Occipital lobe (tissue), 2 donors: ENCODE data around the gene MANSC1. TPM values are rescaled to one million over a fixed set of nuclear protein-coding genes. Genes with fewer than 3 reads are reported as not detected.
A peak's percentile ranks its signal among the peaks of the same experiment; 100 is the strongest.
"Not testable (repeated sequence)": the region's sequence is repeated elsewhere in the genome, so short reads cannot be mapped to it uniquely, and the experiment has no call there.

Experiments used
- DNase-seq: peaks from one replicate; lab custom pipeline; 2025; lab: John Stamatoyannopoulos, UW
- total RNA-seq: library from RNA; depleted of rRNA; stranded (reverse); fragments of >200 nt; gene quantifications from one replicate; pipeline ENCODE4 v1.2.3, GENCODE V29; 2014

MANSC1 gene
- total RNA-seq, 1 donor from 2014 or later: 1.9 TPM

DNA sequence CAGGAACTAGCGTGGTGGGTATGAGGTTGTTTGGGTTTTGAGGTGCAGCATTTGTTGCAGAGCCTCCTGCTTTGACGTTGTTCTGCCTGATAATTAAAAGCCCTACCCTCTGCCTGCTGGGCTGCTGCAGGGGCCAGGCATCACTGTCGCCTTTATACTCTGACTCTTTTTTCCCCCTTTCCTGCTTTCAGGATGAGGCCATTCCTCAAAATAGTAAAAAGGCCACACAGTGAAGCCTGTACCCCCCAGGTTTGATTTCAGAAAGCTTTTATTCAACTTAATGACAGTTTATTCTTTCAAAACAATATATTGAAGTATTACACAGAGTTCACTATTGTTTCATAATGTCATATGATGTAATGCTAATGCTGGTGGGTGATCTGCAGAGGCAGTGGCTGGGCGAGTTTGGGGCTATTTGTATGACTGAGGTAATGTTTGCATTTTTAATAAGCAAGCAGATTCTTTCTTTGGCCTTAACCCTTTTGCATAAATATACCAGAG is 15.9 kb upstream of the MANSC1 start:
- no peak for DNase-seq

DNA sequence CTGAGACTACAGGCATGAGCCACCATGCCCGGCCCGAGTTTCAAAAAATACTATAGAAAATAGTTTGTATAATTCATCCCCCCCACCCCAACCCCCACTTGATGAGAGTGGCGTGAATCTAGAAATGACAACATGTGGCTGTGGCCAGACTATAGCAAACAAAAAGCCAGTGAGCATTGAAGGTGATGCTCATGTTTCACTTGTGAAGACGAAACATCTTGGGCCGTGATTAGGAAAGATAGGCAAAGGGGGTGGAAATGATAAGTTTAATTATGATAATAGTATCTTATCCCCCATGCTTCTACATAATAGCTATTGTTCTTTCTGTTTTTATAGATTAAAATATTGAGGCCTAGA is 15.4 kb upstream of the MANSC1 start:
- no peak for DNase-seq

- DNase-seq: no peak
Measured at GRCh38 chr12:12364787-12365445, 14.9 kb upstream of the MANSC1 start.

- no peak for DNase-seq
Measured at GRCh38 chr12:12358528-12358927, 8.5 kb upstream of the MANSC1 start.

DNA sequence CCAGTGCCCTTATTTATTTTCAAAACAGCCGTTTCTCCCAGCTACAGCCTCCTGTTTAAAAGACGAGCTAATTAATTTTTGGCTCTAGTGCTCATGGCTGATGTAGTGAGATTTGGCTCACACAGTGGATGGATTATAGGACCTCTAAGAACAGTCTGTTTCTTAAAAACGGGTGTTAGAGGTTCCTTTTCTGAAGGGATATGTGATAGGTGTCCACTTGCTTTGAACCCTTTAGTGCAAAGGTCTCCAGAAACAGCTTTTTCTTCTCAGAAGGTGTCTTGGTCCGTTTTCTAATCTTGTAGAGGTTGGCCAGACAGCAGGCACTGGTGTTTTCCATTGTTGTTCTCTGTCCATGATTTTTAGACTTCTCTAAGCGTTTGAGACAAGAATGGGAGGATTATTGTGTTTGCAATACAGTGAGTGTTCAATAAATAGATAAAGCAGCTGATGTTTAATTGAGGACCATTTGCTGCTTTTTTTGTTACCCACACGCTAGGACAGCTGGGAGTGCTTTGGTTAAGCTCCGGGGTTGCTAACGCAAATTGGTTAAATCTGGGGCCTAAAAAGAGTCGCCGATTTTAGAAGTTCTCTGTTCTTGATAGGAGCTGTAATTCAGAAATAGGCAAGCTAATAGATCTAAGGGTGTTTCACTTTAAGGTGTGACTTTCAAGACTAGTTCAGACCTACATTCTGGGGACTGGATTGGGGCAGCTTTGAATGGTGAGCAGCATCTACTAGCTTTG is 7.8 kb upstream of the MANSC1 start:
- no peak for DNase-seq

- peak; percentile 94 for DNase-seq
Measured at GRCh38 chr12:12356896-12357718, 7.1 kb upstream of the MANSC1 start, which contains the start of gene BORCS5. BORCS5 (plus strand) TSS chr12:12357078; CDS start chr12:12357452, 374 bp downstream.

DNA sequence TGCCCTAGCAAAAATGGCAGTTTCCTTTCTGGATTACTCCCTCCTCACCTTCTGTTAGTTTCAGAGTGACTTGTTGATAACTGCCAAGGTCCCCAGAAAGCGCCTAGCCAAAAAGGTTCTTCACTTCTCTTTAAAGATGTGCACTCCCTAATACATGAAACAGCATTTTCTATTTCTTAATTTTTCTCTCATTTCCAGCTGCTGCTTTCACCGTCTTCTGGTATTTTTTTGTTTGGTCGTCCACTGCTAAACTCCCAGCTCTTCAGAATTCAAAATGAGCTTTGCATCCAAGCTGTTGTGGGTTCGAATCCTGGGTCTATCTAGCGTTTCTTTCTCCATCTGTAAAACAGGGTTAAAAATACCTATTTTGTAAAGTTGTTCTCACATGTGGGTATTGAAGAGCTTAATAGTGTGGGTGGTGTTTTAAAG is 6.4 kb upstream of the MANSC1 start:
- DNase-seq: no peak

DNA sequence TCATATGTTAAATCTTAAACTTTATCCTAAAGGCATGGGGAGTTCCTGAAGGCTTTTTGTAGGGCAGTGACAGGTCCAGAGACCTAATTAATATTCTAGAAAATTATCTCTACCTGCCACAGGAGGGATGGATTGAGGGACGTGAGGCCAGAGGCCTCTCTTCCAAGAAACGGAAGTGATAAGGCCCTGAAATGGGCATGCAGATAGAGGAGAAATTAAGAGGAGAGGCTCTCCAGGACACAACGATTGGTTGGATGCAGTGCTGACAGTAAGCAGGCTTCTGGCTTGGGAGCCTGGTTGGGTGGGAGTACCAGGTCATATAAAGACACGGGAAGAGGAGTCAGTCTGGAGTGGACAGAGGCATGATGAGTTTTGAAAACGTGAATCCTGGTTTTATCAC is 3.8 kb upstream of the MANSC1 start:
- no peak for DNase-seq

DNA sequence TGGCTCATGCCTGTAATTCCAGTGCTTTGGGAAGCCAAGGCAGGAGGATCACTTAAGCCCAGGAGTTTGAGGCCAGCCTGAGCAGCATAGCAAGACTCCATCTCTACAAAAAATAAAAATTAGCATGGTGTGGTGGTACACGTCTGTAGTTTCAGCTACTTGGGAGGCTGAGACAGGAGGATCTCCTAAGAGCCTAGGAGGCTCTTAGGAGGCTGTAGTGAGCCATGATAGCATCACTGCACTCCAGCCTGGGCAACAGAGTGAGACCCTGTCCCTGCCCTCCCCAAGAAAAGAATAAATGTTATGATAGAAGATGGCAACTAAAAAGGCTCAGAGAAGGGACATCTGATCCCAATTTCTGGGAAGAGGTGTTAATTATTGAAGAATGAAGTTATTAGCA is 3.2 kb upstream of the MANSC1 start:
- DNase-seq: no peak

DNA sequence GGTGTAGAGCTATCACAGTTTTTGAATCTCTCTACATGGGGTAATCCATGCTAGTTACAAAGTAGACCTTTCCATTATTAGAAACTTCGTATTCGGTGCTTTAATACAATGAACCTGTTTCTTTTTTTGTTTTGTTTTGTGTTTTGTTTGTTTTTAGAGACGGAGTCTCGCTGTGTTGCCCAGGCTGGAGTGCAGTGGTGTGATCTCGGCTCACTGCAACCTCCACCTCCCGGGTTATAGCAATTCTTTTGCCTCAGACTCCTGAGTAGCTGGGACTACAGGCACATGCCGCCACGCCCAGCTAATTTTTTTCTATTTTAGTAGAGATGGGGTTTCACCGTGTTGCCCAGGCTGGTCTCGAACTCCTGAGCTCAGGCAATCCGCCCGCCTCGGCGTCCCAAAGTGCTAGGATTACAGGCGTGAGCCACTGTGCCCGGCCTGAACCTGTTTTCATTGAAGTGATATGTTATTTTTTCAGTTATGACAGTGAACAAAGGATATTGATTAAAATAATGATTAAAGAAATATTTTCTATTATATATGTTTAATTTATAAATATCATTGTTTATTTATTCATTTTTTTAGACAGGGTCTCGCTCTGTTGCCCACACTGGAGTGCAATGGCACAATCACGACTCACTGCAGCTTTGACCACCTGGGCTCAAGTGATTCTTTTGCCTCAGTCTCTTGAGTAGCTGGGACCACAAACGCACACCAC is 1.6 kb upstream of the MANSC1 start:
- not testable (repeated sequence) for DNase-seq

DNA sequence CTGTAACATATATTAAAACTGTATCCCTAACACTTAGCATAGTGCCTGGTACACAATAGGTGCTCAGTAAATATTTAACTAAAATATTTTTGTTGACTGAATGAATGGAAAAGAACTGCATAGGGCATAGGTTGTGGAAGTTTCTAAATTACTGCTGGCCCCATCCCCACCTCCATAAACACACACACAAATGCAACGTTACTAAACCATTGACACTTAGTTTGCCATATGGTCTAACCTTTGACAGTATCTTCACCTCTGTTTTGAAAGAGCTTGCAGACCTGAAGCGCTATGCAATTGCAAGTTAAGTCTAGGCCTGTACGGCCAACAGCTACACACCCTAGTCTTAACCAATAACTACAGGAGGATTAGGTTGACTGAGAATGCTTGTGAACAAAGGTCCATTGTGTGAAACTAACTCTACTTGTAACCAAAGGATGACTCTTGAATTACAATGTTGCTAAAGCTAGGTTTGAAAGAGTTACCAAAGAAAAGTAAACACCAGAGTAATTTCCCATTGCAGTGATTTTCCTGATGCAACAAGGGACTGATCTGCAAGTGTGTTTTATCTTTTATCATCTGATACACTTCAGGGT is 924 bp upstream of the MANSC1 start:
- DNase-seq: no peak

GRCh38 chr12:12338527-12339168 is 11.4 kb downstream of the MANSC1 start:
- DNase-seq: no peak

DNA sequence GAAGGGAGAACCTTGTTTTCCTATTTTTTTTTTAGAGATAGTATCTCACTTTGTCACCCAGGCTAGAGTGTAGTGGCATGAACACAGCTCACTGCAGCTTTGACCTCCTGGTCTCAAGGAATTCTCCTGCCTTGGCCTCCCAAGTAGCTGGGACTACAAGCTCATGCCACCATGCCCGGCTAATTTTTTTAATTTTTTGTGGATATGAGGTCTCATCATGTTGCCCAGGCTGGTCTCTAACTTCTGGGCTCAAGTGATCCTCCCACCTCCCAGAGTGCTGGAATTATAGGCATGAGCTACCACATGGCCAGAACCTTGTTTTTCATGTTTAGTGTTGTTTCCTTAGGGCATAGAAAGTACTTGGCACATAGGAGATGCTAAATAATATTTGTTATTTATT is 13.5 kb downstream of the MANSC1 start:
- DNase-seq: no peak

DNA sequence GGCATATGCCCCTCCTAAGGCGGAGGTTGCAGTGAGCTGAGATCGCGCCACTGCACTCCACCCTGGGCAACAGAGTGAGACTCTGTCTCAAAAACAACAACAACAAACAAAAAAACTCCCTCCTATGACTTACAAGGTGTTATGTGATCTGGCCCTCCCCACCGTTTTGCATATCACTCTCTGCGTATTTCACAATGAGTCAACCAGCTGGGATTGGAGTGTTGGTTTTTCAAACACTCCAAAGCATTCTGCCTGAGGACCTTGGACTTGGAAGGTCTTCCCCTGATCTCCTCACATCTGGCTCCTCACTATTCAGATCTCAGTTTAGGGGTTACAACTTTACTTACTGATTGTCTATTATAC is 14.0 kb downstream of the MANSC1 start:
- DNase-seq: no peak

GRCh38 chr12:12334367-12335040 is 15.5 kb downstream of the MANSC1 start:
- DNase-seq: no peak

DNA sequence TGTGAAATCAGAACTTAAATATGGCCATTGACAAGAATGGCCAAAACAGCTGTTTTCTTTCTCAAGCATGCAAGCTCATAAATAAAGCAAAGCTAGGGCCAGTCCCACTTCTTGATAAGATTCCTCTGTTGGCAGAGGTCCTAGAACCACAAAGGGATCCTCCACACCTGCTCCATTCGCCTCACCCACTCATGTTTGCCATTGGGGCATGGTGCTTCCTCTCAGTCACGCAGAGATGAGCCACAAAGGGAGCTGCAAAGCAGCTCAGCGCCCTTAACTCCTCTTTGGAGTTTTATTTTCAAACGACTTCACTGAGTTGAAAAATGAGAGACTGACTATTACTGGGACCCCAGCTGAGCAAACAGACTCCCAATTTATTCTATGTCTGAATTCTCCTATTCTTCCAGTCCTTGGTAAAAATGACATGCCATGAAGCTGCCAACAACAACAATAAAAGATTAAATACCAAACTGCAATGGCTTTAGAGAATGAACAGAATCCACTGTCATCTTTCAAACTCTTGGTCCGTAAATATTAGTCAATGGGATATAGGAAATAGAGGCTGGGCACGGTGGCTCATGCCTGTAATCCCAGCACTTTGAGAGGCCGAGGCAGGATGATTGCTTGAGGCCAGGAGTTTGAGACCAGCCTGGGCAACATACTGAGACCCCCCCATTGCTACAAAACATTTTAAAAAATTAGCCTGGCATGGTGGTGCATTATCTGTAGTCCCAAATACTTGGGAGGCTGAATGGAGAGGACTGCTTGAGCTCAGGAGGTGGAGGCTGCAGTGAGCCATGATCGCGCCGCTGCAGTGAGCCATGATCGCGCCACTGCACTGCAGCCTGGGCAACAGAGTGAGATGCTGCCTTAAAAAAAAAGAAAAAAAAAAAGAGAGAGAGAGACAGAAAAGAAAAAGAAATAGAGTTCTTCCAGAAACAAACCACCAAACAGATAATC is 16.4 kb downstream of the MANSC1 start:
- DNase-seq: peak; percentile 35

DNA sequence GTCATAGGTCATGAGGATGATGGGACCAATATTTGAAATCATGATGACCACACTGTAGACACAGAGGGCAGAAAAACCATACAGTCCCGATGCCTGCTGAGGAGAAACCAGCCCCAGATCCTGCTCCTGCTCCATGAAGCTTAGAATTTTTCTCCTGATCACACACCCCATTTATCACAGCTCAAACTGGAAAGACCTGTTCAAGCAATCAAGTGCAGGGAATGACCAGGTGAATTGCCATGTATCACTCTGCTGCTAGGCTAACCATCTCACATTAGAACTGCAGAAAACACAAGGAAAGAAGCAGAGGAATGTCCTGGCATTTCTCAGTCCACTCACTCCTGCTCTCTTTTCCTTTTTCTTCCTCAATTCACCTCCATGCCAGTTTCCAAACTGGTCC is 18.1 kb downstream of the MANSC1 start:
- no peak for DNase-seq

- DNase-seq: peak; percentile 30
Measured at GRCh38 chr12:12331244-12331771, 18.7 kb downstream of the MANSC1 start.

GRCh38 chr12:12327802-12328201 is 22.2 kb downstream of the MANSC1 start:
- DNase-seq: no peak
